GM12874 (cell line): Measurements from ENCODE around the gene RGS21.

Source experiments
- CTCF ChIP-seq: IDR thresholded peaks from 2 replicates; pipeline ENCODE4 v1.5.1; 2011; ENCODE audit warnings: low read depth, mild to moderate bottlenecking, control low read depth, low read length, moderate library complexity; ENCODE audit not compliant: insufficient read depth

The RGS21 gene

GRCh38 chr1:192378878-192379277 is 62.1 kb downstream of the RGS21 start:
- no peak for TF ChIP-seq CTCF

GRCh38 chr1:192379554-192379953 is 62.8 kb downstream of the RGS21 start:
- TF ChIP-seq CTCF: no peak

GRCh38 chr1:192382758-192383157 is 66.0 kb downstream of the RGS21 start:
- TF ChIP-seq CTCF: no peak

- no peak for TF ChIP-seq CTCF
Observed at GRCh38 chr1:192386051-192386650, 69.4 kb downstream of the RGS21 start.

GRCh38 chr1:192395211-192395610 is 78.4 kb downstream of the RGS21 start:
- no peak for TF ChIP-seq CTCF

- TF ChIP-seq CTCF: no peak
Observed at GRCh38 chr1:192395895-192396294, 79.1 kb downstream of the RGS21 start.

- TF ChIP-seq CTCF: no peak
Observed at GRCh38 chr1:192399161-192399560, 82.4 kb downstream of the RGS21 start.
